Fibroblast of peridontal ligament (primary cell): ENCODE results near the gene NOSIP.

Source experiments
- DNase-seq: peaks from one replicate; pipeline ENCODE4 v3.0.0-alpha.2; 2010; ENCODE audit errors: extremely low read depth

NOSIP gene

DNA sequence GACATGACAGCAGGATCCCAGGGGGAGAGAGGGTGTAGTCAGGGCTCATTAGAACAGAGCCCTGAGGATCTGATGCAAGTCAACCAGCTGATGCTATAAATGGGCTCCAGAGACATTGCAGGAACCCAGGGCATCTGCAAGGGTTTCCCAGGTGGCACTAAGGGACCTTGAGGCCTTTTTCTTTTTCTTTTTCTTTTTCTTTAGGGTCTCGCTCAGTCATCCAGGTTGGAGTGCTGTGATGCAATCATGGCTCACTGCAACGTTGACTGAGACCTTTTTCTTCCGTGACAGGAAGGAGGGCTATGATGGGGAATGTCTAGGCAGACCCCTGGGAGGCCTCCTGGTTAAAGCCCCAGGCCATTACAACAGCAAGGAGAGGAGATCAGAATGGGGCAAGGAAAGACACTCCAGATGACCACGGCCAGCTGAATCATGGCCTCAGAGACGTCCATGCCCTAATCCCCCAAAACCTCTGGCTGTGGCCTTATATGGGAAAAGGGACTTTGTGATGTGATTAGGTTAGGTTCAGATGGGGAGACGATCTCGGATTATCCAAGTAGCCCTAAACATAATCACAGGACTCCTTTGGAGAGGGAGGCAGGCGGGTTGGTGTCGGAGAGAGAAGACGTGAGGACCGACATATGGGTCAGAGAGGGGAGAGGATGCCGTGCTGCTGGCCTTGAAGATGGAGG, 72.4 kb downstream of the NOSIP start:
- DNase-seq = no peak

DNA sequence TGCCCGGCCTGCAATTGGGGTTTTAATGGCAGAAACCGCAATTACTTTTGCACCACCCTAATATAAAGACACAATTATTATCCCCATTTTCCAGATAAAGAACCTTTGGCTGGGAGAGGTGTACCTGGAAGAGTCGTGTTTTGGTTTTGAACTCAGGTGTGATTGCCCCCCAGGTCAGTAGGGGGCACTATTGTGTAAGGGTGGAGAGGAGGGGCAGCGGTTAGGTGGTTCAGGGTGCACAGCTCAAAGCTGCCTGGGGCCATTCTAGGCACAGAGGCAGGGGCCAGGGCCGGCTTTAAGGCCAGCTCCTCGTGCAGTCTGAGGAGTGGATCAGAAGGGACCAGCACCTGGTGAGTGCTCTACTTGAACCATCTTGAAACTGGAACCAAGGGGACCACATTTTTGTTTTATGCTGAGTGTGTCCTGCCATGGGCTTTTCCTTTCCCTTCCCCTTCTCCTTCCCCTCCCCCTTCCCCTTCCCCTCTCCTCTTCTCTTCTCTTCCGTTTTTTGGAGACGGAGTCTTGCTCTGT, 73.7 kb downstream of the NOSIP start:
- peak; percentile 29 for DNase-seq
